Ectodermal cell (in vitro differentiated cells): ENCODE results near the gene AFP.

Experiments used
- H3K27ac ChIP-seq: 2 replicates; pipeline ENCODE4 v1.7.0; 2013; ENCODE audit warnings: mild to moderate bottlenecking, low read depth, low read length; ENCODE audit not compliant: insufficient read depth, poor library complexity, severe bottlenecking
- H3K27me3 ChIP-seq: 2 replicates; pipeline ENCODE4 v1.7.0; 2013; ENCODE audit warnings: mild to moderate bottlenecking, low read length; ENCODE audit not compliant: insufficient read depth, control insufficient read depth, poor library complexity, severe bottlenecking
- H3K36me3 ChIP-seq: one replicate; pipeline ENCODE4 v1.7.0; 2013; ENCODE audit warnings: low read length; ENCODE audit not compliant: control insufficient read depth, insufficient read depth
- H3K4me1 ChIP-seq: one replicate; pipeline ENCODE4 v1.7.0; 2013; ENCODE audit warnings: low read length; ENCODE audit not compliant: control insufficient read depth, insufficient read depth
- H3K4me3 ChIP-seq: 2 replicates; pipeline ENCODE4 v1.7.0; 2013; ENCODE audit warnings: low read depth, low read length, control low read depth; ENCODE audit not compliant: insufficient read depth
- H3K9me3 ChIP-seq: 2 replicates; pipeline ENCODE4 v1.7.0; 2013; ENCODE audit warnings: mild to moderate bottlenecking, low read length, moderate library complexity; ENCODE audit not compliant: control insufficient read depth
- WGBS, 2 experiments: methylation state at CpG; one replicate each; pipeline ENCODE4 v1.1.7; 2013; ENCODE audit warnings: missing lambda C conversion rate in 2 of 2; 5-methylcytosine and 5-hydroxymethylcytosine counted together

Gene AFP

DNA sequence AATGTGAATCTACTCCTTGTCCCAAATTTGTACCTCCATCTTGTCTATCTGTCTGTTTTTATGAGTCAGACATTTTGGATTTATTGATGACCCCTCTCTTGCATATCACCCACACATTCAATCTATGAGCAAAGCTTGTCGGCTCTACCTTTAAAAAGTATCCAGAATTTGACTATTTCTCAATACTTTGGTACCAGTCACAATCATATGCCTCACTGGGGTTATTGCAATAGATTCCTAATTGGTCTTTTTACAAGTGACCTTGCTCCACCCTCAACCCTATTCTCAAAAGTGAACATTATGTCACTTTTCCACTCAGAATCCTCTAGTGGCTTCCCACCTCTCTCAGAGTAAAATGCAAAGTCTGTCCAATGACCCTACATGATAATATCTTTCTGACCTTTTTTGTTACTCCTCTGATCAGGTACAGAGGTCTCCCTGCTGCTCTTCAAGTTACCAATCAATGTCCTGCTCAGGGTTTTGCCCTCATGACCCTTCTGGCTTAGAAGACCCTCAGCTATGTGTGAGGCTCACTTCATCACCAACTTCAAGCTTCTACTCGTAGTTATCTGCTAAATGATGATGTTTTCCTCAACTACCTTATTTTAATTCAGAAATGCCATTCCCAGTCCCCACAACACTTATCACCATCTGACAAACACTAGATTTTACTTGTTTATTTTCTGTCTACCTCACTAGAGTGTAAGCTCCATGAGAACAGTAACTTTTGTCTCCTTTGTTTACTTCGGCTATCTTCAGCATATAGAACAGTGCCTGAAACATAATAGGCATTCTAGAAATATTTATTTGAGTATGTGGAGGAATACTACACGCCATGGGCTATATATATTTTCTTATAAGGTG is 22.4 kb downstream of the AFP start:
- Histone ChIP-seq H3K27me3 (no peaks in the 10 kb centered on the region), H3K27ac (no peak overlapping the region), H3K36me3 (no peaks in the 10 kb centered on the region), H3K4me1 (no peaks in the 10 kb centered on the region), H3K4me3 (no peak overlapping the region), H3K9me3 (no peaks in the 10 kb centered on the region)
- 88 to 98% methylated on average over 3 to 4 of the region's 4 CpGs for WGBS, 2 experiments

DNA sequence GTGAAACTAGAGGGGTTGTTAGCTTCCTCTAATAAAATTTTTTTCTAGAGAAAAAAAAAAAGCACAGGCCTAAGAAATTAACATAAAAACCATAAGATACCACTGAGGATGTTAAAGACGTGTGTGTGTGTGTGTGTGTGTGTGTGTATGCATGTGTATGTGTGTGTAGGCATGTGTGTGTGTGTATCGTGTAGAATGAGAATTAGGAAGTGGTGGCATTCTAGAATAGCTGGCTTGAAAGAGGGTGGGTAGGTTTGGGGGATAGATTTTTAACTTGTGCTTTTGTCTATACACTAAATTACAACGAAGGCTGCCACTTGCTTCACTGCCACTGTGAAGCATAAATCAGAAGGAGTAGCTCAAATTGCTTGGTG is 23.0 kb downstream of the AFP start:
- H3K36me3 ChIP-seq, result no peaks in the 10 kb centered on the region
- no peaks in the 10 kb centered on the region for H3K27me3 ChIP-seq
- no peaks in the 10 kb centered on the region for H3K9me3 ChIP-seq
- no peak overlapping the region for H3K4me3 ChIP-seq
- H3K27ac ChIP-seq, result no peak overlapping the region
- 60 to 81% methylated on average over 2 to 3 of the region's 3 CpGs for WGBS, 2 experiments
- H3K4me1 ChIP-seq, result no peaks in the 10 kb centered on the region

DNA sequence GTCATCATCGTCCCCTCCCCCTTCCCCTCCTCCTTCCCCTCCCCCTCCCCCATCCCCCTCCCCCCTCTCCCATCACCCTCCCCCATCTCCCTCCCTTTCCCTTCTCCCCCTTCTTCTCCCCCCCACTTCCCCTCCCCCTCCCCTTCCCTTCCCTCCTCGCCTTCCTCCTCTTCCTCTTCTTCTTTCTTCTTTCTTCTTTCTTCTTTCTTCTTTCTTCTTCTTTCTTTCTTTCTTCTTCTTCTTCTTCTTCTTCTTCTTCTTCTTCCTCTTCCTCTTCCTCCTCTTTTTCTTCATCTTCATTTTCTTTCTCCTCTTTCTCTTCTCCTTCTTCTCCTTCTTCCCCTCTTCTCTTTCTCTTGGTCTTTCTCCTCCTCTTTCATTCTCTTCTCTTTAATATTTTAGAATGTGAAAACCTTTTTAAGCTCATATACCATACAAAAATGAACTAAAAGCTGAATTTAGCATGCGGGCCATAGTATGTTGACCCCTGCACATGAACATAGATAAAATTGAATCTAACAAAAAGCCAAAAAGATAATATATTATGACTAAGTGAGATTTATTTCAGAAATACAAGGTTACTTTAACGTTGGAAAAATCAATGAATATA is 25.0 kb downstream of the AFP start:
- H3K27me3 ChIP-seq, result no peaks in the 10 kb centered on the region
- WGBS, 2 experiments, result 83 to 94% methylated on average over 1 of the region's 4 CpGs
- no peak overlapping the region for H3K27ac ChIP-seq
- H3K4me3 ChIP-seq, result no peak overlapping the region
- no peaks in the 10 kb centered on the region for H3K9me3 ChIP-seq
- H3K36me3 ChIP-seq, result no peaks in the 10 kb centered on the region
- H3K4me1 ChIP-seq, result no peaks in the 10 kb centered on the region

DNA sequence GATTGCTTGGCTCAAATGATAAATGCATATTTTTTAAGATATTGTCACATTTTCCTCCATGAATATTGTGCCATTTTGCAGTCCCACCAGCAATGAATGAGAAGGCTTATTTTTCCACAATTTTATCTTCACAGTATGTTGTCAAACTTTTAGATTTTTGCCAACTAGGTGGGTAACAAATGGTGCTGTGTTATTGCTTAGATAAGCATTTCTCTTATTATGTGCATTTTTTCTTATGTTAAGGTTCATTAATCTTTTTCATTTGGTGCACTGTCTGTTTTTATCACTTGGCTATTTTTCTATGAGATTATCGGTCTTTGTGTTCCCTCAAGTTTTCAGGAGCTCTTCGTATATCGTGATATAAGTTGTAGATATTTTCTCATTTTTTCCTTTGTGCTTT is 32.1 kb downstream of the AFP start:
- 100% methylated on average over 3 of the region's 3 CpGs; no CpG with 5 or more reads in 1 of the 2 experiments for WGBS, 2 experiments
- H3K9me3 ChIP-seq, result no peaks in the 10 kb centered on the region
- no peaks in the 10 kb centered on the region for H3K27me3 ChIP-seq
- no peaks in the 10 kb centered on the region for H3K36me3 ChIP-seq
- H3K4me3 ChIP-seq, result no peak overlapping the region
- H3K4me1 ChIP-seq, result no peaks in the 10 kb centered on the region
- no peak overlapping the region for H3K27ac ChIP-seq

DNA sequence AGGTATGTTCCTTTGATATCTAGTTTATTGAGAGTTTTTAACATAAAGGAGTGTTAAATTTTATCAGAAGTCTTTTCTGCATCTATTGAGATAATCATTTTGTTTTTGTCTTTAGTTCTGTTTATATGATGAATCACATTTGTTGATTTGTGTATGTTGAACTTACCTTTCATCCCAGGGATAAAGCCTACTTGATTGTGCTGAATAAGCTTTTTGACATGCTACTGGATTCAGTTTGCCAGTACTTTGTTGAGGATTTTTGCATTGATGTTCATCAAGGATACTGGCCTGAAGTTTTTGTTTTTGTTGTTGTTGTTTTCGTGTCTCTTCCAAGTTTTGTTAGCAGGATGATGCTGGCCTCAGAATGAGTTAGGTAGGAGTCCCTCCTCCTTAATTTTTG is 34.7 kb downstream of the AFP start:
- H3K27me3 ChIP-seq, result no peaks in the 10 kb centered on the region
- no peaks in the 10 kb centered on the region for H3K4me1 ChIP-seq
- no peaks in the 10 kb centered on the region for H3K9me3 ChIP-seq
- H3K36me3 ChIP-seq, result no peaks in the 10 kb centered on the region
- no peak overlapping the region for H3K4me3 ChIP-seq
- WGBS, 2 experiments, result 90 to 97% methylated on average over 1 of the region's 1 CpG
- no peak overlapping the region for H3K27ac ChIP-seq

DNA sequence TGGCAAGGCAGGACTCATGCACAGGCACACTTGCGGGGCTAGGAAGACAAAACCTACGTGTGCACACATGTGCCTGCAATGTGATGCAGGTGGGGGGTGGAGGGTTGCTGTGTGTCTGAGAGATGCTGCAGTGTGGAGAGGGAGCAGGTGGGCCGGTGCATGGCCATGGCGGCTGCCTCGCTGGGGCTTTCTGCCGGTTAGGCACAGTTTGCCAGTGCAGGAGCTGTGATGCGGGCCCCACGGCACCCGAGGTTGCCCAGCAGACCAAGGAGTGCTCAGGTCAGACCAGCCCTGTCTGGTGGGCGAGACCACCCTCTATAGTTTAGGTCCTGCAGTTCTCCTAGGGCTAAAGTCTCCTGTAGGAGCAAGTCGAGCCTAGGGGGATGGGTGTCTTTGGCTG is 41.2 kb downstream of the AFP start:
- H3K4me1 ChIP-seq, result no peaks in the 10 kb centered on the region
- no peaks in the 10 kb centered on the region for H3K9me3 ChIP-seq
- no peak overlapping the region for H3K27ac ChIP-seq
- H3K4me3 ChIP-seq, result no peak overlapping the region
- WGBS, 2 experiments, result 87 to 88% methylated on average over 11 of the region's 11 CpGs
- no peaks in the 10 kb centered on the region for H3K36me3 ChIP-seq
- no peaks in the 10 kb centered on the region for H3K27me3 ChIP-seq

DNA sequence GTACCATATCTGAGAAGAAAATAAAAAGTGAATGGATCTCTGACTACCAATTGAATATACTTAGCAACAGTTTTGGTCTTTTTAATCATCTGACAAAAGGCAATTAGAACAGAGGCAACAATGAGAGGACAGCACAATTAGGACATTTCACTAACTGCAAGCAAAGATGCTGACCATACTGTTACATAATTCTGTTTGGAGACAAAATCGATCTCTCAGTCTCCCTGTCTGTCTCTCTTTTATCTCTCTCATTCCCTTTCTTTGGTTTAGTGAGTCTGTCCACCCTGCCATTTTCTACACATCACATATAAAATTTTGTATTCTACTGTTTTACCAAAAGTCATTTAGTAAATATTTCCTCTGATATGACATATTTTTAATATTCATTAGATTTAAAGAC is 43.3 kb downstream of the AFP start:
- WGBS, 2 experiments, result 80 to 85% methylated on average over 1 of the region's 1 CpG
- no peak overlapping the region for H3K4me3 ChIP-seq
- H3K4me1 ChIP-seq, result no peaks in the 10 kb centered on the region
- H3K36me3 ChIP-seq, result no peaks in the 10 kb centered on the region
- H3K27ac ChIP-seq, result no peak overlapping the region
- no peaks in the 10 kb centered on the region for H3K9me3 ChIP-seq
- H3K27me3 ChIP-seq, result no peaks in the 10 kb centered on the region

DNA sequence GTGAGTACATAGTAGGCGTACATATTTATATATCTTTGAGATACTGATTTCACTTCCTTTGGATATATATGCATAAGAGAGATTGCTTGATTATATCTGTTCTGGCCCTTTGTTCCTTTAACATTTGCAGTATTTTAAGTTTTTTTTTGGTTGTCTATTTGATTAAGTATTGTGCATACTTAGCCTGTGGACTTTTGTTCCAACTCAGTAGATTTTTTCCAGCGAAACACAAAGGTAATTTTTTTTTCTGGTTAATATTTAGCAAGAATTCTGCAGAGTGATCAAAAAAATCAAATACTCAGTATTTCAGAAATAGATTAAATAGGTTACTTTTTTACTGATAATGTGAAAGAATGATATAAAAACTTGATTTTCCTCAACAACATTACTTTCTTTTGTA is 45.3 kb downstream of the AFP start, which contains the start of gene AFM:
TSS of gene AFM (plus strand) at position 388 of the 400 bp plus-strand sequence. CDS start 31 bp downstream, outside the sequence.
- H3K27me3 ChIP-seq, result no peaks in the 10 kb centered on the region
- H3K9me3 ChIP-seq, result no peaks in the 10 kb centered on the region
- no peak within 1 kb of the TSS for H3K4me3 ChIP-seq
- no peak within 1 kb of the TSS for H3K27ac ChIP-seq
- WGBS, 2 experiments, result 50% methylated on average over 2 of the region's 2 CpGs; no CpG with 5 or more reads in 1 of the 2 experiments
- H3K36me3 ChIP-seq, result no peaks in the 10 kb centered on the region
- H3K4me1 ChIP-seq, result no peaks in the 10 kb centered on the region

DNA sequence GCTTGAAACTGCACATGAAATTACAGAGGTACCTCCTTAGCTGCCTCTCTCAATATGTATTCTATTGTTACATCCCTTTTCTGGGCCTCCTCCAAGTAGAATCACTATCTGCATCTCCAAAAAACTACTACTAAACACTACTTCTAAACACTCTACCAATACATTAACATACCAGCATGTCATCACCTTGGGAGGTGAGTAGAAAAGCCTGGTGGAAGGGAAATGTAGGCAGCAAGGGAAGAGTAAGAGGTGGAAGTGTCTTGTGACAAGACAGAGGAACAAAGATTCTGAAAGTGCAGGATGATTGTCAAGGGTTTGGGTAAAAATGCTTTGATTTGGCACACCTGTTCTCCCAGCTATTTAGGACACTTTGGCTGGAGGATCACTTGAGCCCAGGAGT is 49.1 kb downstream of the AFP start:
- Histone ChIP-seq H3K27me3 (no peaks in the 10 kb centered on the region), H3K4me3 (no peak overlapping the region), H3K27ac (no peak overlapping the region), H3K4me1 (no peaks in the 10 kb centered on the region), H3K36me3 (no peaks in the 10 kb centered on the region), H3K9me3 (no peaks in the 10 kb centered on the region)

DNA sequence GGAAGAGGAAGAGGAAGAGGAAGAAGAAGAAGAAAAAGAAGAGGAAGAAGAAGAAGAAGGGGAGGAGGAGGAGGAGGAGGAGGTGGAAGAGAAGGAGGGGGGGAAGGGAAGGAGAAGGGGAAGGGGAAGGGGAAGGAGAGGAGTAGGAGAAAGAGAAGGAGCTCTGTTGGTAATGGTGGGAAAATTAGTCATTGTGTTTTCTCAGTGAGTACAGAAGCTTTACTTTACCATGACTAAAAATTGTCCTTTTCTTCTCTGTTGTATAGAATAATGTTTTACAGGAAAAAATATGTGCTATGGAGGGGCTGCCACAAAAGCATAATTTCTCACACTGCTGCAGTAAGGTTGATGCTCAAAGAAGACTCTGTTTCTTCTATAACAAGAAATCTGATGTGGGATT is 49.6 kb downstream of the AFP start:
- Histone ChIP-seq H3K9me3 (no peaks in the 10 kb centered on the region), H3K27ac (no peak overlapping the region), H3K4me1 (no peaks in the 10 kb centered on the region), H3K36me3 (no peaks in the 10 kb centered on the region), H3K27me3 (no peaks in the 10 kb centered on the region), H3K4me3 (no peak overlapping the region)
